ENCODE data around the gene MEGF8. TPM values are rescaled to one million over a fixed set of nuclear protein-coding genes. Genes with fewer than 3 reads are reported as not detected.

MEGF8 gene
- total and polyA plus RNA-seq, 9 of the 15 experiments (the other 6 are each of a cell fraction or from before 2014, with no cell fraction given): 0.28 to 13.1 (median 3.0) TPM

GRCh38 chr19:42303101-42303464 is 22.4 kb upstream of the MEGF8 start (continued):
- TF ChIP-seq ETV1 (tag; conservative IDR thresholded peaks at IDR 0.05; ENCODE audit: low read depth): no peak
- no peak for TF ChIP-seq TARDBP (IDR thresholded peaks at IDR 0.05)
- TF ChIP-seq DACH1 (IDR thresholded peaks at IDR 0.05; ENCODE audit: partially characterized antibody): no peak
- no peak for TF ChIP-seq HBP1 (CRISPR knock-in tag; IDR thresholded peaks at IDR 0.05)
- no peak; the same call in none of the 2 replicates for TF ChIP-seq CXXC5 (CRISPR knock-in tag; IDR thresholded peaks at IDR 0.05)
- no peak for TF ChIP-seq GTF2E2 (tag; IDR thresholded peaks at IDR 0.05)
- TF ChIP-seq SRSF3 (IDR thresholded peaks at IDR 0.05; ENCODE audit: insufficient read depth, low read length): no peak
- TF ChIP-seq PPARD (CRISPR knock-in tag; IDR thresholded peaks at IDR 0.05): no peak
- TF ChIP-seq TEAD2 (tag; IDR thresholded peaks at IDR 0.05): no peak
- no peak for TF ChIP-seq SLC30A9 (CRISPR knock-in tag; IDR thresholded peaks at IDR 0.05)
- TF ChIP-seq E4F1 (CRISPR knock-in tag; IDR thresholded peaks at IDR 0.05; ENCODE audit: borderline replicate concordance): no peak
- TF ChIP-seq ZNF592 (IDR thresholded peaks at IDR 0.05): 0 out of 2 replicates have a peak, but pooled peaks have one; percentile 41
- TF ChIP-seq ZC3H8 (IDR thresholded peaks at IDR 0.05): no peak
- no peak for TF ChIP-seq ZKSCAN1 (IDR thresholded peaks at IDR 0.05; ENCODE audit: low read depth, low read length)
- TF ChIP-seq XRCC3 (IDR thresholded peaks at IDR 0.05): no peak
- no peak for TF ChIP-seq CUX1 (CRISPR knock-in tag; IDR thresholded peaks at IDR 0.05)
- no peak for TF ChIP-seq ZBTB1 (CRISPR knock-in tag; IDR thresholded peaks at IDR 0.05; ENCODE audit: borderline replicate concordance, low read depth)

Data from K562 (cell line).